GM20431 (cell line): ENCODE measurements around the gene PRKD2.
"Not testable (repeated sequence)": the region's sequence is repeated elsewhere in the genome, so short reads cannot be mapped to it uniquely, and the experiment has no call there.

Source experiments
- in situ Hi-C: fragments of 300-500 bp; cut with MseI, MboI; formaldehyde crosslinking; loops from one replicate; pipeline ENCODE4 v1.15.0; 2020; ENCODE audit warnings: low sequenced_read_pairs; ENCODE audit not compliant: unreplicated experiment

The PRKD2 gene

DNA sequence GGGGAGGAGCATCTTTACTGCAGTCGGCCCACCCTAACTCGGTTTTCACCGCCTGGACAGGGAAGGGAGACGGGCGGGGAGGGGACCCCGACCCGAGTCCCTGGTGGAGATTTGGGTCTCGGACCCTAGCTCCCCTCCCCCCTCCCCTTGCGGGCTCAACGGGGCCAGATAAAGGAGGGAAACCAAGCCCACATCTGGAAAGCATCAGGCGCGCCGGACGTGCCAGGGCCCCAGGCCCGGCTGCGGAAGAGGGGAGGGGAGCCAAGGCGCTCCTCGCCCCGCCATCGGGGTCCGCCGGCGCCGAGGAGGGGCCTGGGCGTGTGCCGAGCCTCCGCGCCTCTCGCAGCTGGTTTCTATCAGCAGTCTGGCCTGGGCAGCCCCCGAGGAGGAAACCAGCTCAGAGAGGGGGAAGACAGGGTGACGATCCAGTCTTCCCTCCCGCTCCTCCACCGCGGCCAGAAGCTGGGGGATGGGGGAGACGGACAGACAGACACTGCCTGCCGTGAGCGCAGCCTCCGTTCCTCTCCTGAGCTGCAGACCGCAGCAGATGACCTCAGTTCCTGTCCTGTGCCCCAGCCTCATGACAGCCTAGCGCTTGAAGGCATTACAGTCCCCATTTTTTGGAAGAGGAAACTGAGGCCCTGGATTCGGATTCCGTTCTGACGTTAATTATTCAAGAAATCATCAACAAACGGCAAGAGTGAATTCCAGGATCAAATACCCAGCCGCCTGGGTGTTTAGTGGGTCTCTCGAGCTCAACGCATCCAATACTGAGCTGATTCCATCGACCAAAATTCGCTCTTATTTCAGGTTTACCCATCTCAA is 77.3 kb downstream of the PRKD2 start:
- in situ Hi-C loops = no loop called here

DNA sequence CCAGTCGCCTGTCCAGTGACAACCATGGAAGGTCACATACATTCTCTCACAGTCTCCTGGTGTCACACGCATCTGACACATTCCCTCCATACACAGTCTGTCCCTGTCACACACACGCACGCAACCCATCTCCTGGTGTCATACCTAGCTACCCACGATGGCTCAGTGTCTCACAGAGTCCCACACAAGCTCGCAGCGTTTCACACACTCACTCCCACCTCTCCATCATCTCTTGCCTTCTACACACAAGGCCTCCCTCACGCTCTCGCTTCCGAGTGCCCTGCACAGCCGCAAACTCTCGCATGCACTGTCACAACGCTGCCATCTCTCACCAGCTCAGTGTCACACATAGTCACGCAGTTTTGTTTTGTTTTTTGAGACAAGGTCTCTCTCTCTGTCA is 79.7 kb downstream of the PRKD2 start:
- in situ Hi-C loops = no loop called here

- in situ Hi-C loops = no loop called here
Measured at GRCh38 chr19:46635920-46636761, 80.8 kb downstream of the PRKD2 start, which contains the start of gene GNG8. Gene GNG8 (minus strand): TSS chr19:46636202. CDS start chr19:46634682, 1,520 bp downstream.

GRCh38 chr19:46634656-46635218 is 82.2 kb downstream of the PRKD2 start:
- in situ Hi-C loops = no loop called here

DNA sequence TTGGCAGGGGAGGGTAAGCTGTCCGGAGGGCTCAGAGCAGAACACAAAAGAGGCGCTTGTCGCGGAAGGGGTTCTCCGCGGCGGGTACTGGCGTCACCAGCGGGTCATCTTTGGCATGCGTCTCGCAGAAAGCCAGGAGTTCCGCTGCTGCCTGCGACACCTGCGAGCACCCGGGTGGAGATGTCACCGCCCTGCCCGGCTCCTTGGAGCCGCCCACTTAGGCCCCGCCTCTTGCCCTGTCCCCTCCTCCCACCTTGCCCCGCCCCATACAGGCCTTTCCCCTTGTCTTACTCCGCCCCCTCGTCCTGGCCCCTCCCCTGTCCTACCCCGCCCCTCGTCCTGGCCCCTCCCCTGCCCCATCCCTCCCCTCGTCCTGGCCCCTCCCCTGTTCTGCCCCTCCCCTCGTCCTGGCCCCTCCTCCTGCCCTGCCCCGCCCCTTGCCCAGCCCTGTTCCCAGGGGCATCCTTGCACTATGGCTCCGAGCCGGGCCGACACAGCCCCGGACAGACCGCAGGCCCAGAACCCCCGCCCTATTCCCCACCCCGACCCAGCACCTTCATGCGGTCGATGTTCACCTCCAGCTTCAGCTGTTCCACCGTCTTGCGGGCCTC is 82.8 kb downstream of the PRKD2 start:
- in situ Hi-C loops = no loop called here

GRCh38 chr19:46633130-46633529 is 83.8 kb downstream of the PRKD2 start:
- in situ Hi-C loops = no loop called here

- in situ Hi-C loops = no loop called here
Measured at GRCh38 chr19:46631481-46631880, 85.4 kb downstream of the PRKD2 start.

DNA sequence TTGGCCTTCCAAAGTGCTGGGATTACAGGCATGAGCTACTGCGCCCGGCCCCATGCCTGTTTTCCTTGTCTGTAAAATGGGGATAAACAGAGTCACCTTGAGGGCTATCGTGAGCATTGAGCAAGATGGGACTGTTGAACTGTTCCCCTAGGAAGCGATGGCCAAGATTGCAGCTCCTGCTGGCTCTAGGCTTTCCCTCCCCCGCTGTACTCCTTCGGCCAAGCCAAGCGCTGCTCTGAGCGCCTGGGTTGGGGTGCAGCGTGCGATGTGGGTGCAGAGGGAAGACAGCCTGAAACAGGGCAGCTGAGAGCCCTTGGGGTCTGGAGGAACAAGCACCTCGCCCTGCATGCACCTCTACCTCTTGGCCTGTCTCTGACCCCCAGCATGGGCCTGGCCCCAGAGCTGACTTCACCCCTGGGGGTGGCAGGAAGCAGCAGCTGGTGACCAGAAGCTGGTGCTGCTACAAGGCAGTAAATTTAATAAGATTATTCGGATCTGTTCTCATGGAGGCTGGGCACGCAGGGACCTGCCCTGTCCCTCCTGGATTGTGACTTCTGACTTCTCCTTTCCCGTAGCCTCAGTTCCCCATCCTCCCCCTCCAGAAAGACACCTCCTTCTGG is 86.2 kb downstream of the PRKD2 start:
- in situ Hi-C loops = no loop called here

GRCh38 chr19:46629546-46630025 is 87.3 kb downstream of the PRKD2 start:
- in situ Hi-C loops = no loop called here

DNA sequence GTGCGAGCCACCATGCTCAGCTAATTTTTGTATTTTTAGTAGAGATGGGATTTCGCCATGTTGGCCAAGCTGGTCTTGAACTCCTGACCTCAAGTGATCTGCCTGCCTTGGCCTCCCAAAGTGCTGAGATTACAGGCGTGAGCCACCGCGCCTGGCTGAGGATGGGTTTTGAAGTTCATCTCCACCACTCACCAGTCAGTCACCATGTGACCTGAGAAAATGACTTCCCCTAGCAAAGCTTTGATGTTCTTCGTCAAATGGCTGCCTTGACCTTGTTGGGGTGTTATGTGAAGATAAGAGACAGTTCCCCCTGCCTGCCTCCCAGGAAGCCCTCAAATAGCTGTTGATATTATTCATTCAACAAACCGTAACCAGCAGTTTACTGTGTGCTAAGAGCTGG is 87.9 kb downstream of the PRKD2 start:
- in situ Hi-C loops = not testable (repeated sequence)

- in situ Hi-C loops = no loop called here
Measured at GRCh38 chr19:46626446-46626845, 90.5 kb downstream of the PRKD2 start.

DNA sequence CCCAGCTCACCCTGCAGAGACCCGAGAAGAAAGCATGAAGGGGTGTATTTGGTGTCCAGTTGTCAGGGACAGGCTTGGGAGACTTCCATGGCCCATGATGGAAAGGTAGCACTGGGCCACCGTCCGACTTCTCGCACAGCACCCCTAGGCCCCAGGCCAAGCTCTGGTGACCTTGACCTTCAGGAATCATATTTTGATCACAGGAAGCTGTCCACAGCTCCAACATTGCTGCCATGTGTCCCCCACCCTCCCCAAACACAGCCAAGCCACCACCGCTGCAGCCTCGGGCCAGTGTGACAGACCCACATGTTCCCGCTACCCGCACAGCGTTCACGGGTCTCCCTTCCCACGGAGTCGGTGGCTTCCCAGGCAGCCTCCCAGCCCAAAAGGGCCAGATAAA is 91.2 kb downstream of the PRKD2 start:
- in situ Hi-C loops = no loop called here

DNA sequence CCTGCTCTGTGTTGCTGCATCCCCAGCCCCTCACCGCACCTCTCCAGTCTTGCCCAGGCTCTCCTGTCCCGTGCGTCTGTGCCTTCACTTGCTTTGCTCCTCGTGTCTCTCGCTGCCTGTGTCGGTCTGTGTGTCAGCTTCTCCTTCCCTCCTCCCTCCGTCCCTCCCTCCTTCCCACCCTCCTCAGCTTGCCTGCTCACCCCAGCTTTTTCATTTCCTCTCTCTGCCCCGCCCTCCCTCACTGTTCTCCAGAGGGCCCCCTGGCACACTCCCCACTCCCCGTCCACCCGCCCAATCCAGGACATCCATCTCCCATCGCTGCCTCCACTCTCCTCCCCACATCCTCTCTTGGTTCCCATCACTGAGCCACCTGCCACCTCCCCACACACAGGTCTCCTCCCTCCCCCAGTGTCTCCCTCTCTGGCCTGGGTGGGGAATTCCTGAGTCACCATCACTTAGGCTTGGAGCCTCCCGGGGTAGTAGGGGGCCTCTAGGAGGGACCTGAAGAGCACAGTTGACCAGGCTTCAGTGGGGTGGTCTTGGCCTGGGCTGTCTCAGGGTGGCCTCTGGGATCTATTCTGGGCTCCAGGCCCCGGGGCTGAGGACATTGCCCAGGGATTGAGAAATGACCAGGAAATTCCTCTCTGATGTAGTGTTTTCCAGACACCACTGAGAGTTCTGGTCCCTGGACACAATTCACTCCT is 91.8 kb downstream of the PRKD2 start, which contains the start of gene PTGIR:
TSS of gene PTGIR (minus strand) at position 132 of the 704 bp plus-strand sequence. CDS start 864 bp downstream, outside the sequence.
- in situ Hi-C loops = no loop called here
